HCT116 (cell line): ENCODE measurements around the gene KMT2E. TPM values are rescaled to one million over a fixed set of nuclear protein-coding genes. Genes with fewer than 3 reads are reported as not detected.

Experiments used
- ATAC-seq: fragments of 200-7000 bp; cut with Tn5 transposase; 2 replicates; pipeline ENCODE4 v1.9.1; 2020; ENCODE audit warnings: mild to moderate bottlenecking, moderate library complexity
- BruUV-seq: library from RNA; stranded (reverse); fragments of 400-500 nt; replicated peaks from 2 replicates; lab custom pipeline; 2021; lab: Mats Ljungman, UMichigan
- CTCF ChIA-PET: fragments of 300-600 bp; sonication (Branson Sonifier 250); formaldehyde crosslinking; loops from one replicate; lab custom pipeline; 2021; ENCODE audit warnings: antibody characterized with exemption; lab: Charles Lee
- POLR2A ChIA-PET: fragments of 300-600, 350-600 bp; sonication (Branson Sonifier 250); formaldehyde crosslinking; loops from one replicate; lab custom pipeline; 2021; ENCODE audit warnings: antibody characterized with exemption; lab: Charles Lee
- RAD21 ChIA-PET, 2 experiments: fragments of 300-600 bp; sonication (Branson Sonifier 250); formaldehyde crosslinking; loops; one replicate each; lab custom pipeline; 2023; ENCODE audit warnings: low total read pairs in 2 of 2; ENCODE audit not compliant: uncharacterized antibody in 2 of 2, unreplicated experiment in 2 of 2, low non-redundant PET in 1 of 2; lab: Charles Lee
- DNase-seq: peaks from one replicate; pipeline ENCODE4 v3.0.0-alpha.2; 2010; ENCODE audit warnings: low read depth, low spot score
- H2AFZ ChIP-seq: fragments of 200-600 bp; shearing (Covaris generic), sonication (generic); 2 replicates; pipeline ENCODE4 v1.6.1; 2017; ENCODE audit warnings: low read depth, mixed run types, mixed read lengths, antibody characterized with exemption, low read length; ENCODE audit not compliant: poor library complexity, severe bottlenecking
- H3K27ac ChIP-seq: 2 replicates; pipeline ENCODE4 v1.5.1; 2012; ENCODE audit warnings: low read depth, low read length
- H3K27me3 ChIP-seq: fragments of 200-600 bp; sonication (generic); 2 replicates; pipeline ENCODE4 v1.6.1; 2016; ENCODE audit warnings: mixed run types, low read length, mixed read lengths; ENCODE audit not compliant: insufficient read depth
- H3K36me3 ChIP-seq, 2 experiments: fragments of 200-500 bp in 1 of 2; fragments of 200-600 bp in 1 of 2; sonication (Bioruptor generic) in 1 of 2; sonication (generic) in 1 of 2; 2 replicates each; pipeline versions ENCODE4 v1.5.1 to v1.6.1; 2014 to 2016; ENCODE audit warnings: low read length in 2 of 2, inconsistent platforms in 1 of 2, mixed read lengths in 1 of 2, mixed run types in 1 of 2; ENCODE audit not compliant: insufficient read depth in 2 of 2, control insufficient read depth in 1 of 2
- H3K4me1 ChIP-seq, 2 experiments: fragments of 200-600 bp in 1 of 2; sonication (generic) in 1 of 2; 2 replicates each; pipeline versions ENCODE4 v1.5.1 to v1.6.1; 2012 to 2017; ENCODE audit warnings: low read length in 2 of 2, inconsistent platforms in 1 of 2, mild to moderate bottlenecking in 1 of 2, mixed read lengths in 1 of 2, mixed run types in 1 of 2, moderate library complexity in 1 of 2; ENCODE audit not compliant: insufficient read depth in 2 of 2, control insufficient read depth in 1 of 2
- H3K4me2 ChIP-seq: fragments of 200-600 bp; sonication (generic); 2 replicates; pipeline ENCODE4 v1.6.1; 2017; ENCODE audit warnings: mixed run types, low read length, mixed read lengths
- H3K4me3 ChIP-seq, 2 experiments: fragments of 200-600 bp in 1 of 2; sonication (generic) in 1 of 2; replicated peaks in 1 of 2; 2 replicates each; pipeline ENCODE4 v1.5.1; 2011 to 2016; ENCODE audit warnings: low read length in 2 of 2, control low read depth in 1 of 2, low read depth in 1 of 2, mild to moderate bottlenecking in 1 of 2, mixed read lengths in 1 of 2, mixed run types in 1 of 2
- H3K79me2 ChIP-seq: fragments of 200-600 bp; sonication (generic); 2 replicates; pipeline ENCODE4 v1.6.1; 2017; ENCODE audit warnings: mild to moderate bottlenecking, mixed run types, low read length, moderate library complexity, mixed read lengths; ENCODE audit not compliant: insufficient read depth
- H3K9ac ChIP-seq: fragments of 200-600 bp; sonication (generic); 2 replicates; pipeline ENCODE4 v1.6.1; 2016; ENCODE audit warnings: low read length, mixed read lengths
- H3K9me2 ChIP-seq: fragments of 200-600 bp; sonication (generic), shearing (Covaris generic); 2 replicates; pipeline ENCODE4 v1.6.1; 2017; ENCODE audit warnings: mixed run types, mild to moderate bottlenecking, moderate library complexity; ENCODE audit not compliant: insufficient read depth
- H3K9me3 ChIP-seq, 2 experiments: fragments of 200-500 bp in 1 of 2; fragments of 200-600 bp in 1 of 2; sonication (Bioruptor generic) in 1 of 2; sonication (generic) in 1 of 2; 2 replicates each; pipeline ENCODE4 v1.6.1; 2014 to 2017; ENCODE audit warnings: low read length in 2 of 2, mixed read lengths in 2 of 2, inconsistent platforms in 1 of 2, low read depth in 1 of 2, mild to moderate bottlenecking in 1 of 2, mixed run types in 1 of 2, moderate library complexity in 1 of 2; ENCODE audit not compliant: control insufficient read depth in 1 of 2, insufficient read depth in 1 of 2
- H4K20me1 ChIP-seq: fragments of 200-600 bp; sonication (generic), shearing (Covaris generic); 2 replicates; pipeline ENCODE4 v1.6.1; 2017; ENCODE audit warnings: mixed run types, mild to moderate bottlenecking, moderate library complexity; ENCODE audit not compliant: insufficient read depth
- CBX3 ChIP-seq: IDR thresholded peaks from 2 replicates; pipeline ENCODE4 v1.6.1; 2012; ENCODE audit warnings: low read depth
- EGR1 ChIP-seq: IDR thresholded peaks from 2 replicates; pipeline ENCODE4 v1.6.1; 2012; ENCODE audit warnings: low read depth
- FOSL1 ChIP-seq: IDR thresholded peaks from 2 replicates; pipeline ENCODE4 v1.6.1; 2012; ENCODE audit warnings: low read depth
- SP1 ChIP-seq: IDR thresholded peaks from 2 replicates; pipeline ENCODE4 v1.6.1; 2012; ENCODE audit warnings: low read depth
- SRF ChIP-seq: IDR thresholded peaks from 2 replicates; pipeline ENCODE4 v1.6.1; 2012; ENCODE audit warnings: low read depth
- ZFX ChIP-seq: fragments of 450-650 bp; IDR thresholded peaks from 2 replicates; pipeline ENCODE4 v1.6.1; 2017
- ZNF274 ChIP-seq: fragments of 200-500 bp; sonication (Bioruptor generic); IDR thresholded peaks from 2 replicates; pipeline ENCODE4 v1.6.1; 2014; ENCODE audit warnings: mild to moderate bottlenecking, low read depth, low read length, inconsistent platforms
- intact Hi-C: fragments of 100-400 bp; cut with micrococcal nuclease; formaldehyde crosslinking; loops from 2 replicates; pipeline ENCODE4 v1.10.0; 2022
- total RNA-seq: library from RNA; stranded (reverse); gene quantifications from one replicate; pipeline ENCODE4 v1.2.1, GENCODE V29; 2021; ENCODE audit not compliant: unreplicated experiment

KMT2E gene
- total RNA-seq, 1 experiment from 2014 or later = 39.8 TPM

- H3K9me2 ChIP-seq = no peaks in the 10 kb centered on the region
- no peak overlapping the region for H3K4me2 ChIP-seq
- DNase-seq (no peak), ATAC-seq (peak; percentile 14; the same call in 1 of the 2 replicates)
- POLR2A ChIA-PET = no interaction called here
- RAD21 ChIA-PET = no interaction called here
- peaks cover 23 to 51% of the 10 kb centered on the region in 2 experiments for H3K36me3 ChIP-seq
- CTCF ChIA-PET = no interaction called here
- no peak overlapping the region for H3K9ac ChIP-seq
- H4K20me1 ChIP-seq = 0 out of 2 replicates have a peak, but pooled peaks cover 4% of the 10 kb centered on the region
- H3K27ac ChIP-seq = no peak overlapping the region
- no peak overlapping the region for H3K4me3 ChIP-seq
- BruUV-seq = TSS peak; percentile 3
- H3K27me3 ChIP-seq = no peaks in the 10 kb centered on the region
- no peaks in the 10 kb centered on the region; the same call in none of the 2 replicates for H3K79me2 ChIP-seq
- no peak overlapping the region for H2AFZ ChIP-seq
- H3K9me3 ChIP-seq = no peaks in the 10 kb centered on the region
- intact Hi-C loops = loop anchor here (5.0 kb wide), 1 partner anchor 50 kb away; no protein-coding TSS in a partner anchor
- no peaks in the 10 kb centered on the region for H3K4me1 ChIP-seq
- TF ChIP-seq ZNF274 = no peak
- TF ChIP-seq FOSL1 = no peak
- TF ChIP-seq SRF = no peak
- no peak for TF ChIP-seq SP1
- no peak for TF ChIP-seq ZFX
- no peak for TF ChIP-seq CBX3
- TF ChIP-seq EGR1 = no peak
Observed at GRCh38 chr7:105112440-105113418, 98.7 kb downstream of the KMT2E start.
